GM21825 (cell line): ENCODE results near the gene TBCEL.
"Not testable (repeated sequence)": the region's sequence is repeated elsewhere in the genome, so short reads cannot be mapped to it uniquely, and the experiment has no call there.

ENCODE experiments used
- ATAC-seq: cut with Tn5 transposase; IDR thresholded peaks from one replicate; pipeline ENCODE4 v1.9.1; 2021; ENCODE audit warnings: mild to moderate bottlenecking, moderate library complexity; ENCODE audit not compliant: unreplicated experiment

TBCEL gene

DNA sequence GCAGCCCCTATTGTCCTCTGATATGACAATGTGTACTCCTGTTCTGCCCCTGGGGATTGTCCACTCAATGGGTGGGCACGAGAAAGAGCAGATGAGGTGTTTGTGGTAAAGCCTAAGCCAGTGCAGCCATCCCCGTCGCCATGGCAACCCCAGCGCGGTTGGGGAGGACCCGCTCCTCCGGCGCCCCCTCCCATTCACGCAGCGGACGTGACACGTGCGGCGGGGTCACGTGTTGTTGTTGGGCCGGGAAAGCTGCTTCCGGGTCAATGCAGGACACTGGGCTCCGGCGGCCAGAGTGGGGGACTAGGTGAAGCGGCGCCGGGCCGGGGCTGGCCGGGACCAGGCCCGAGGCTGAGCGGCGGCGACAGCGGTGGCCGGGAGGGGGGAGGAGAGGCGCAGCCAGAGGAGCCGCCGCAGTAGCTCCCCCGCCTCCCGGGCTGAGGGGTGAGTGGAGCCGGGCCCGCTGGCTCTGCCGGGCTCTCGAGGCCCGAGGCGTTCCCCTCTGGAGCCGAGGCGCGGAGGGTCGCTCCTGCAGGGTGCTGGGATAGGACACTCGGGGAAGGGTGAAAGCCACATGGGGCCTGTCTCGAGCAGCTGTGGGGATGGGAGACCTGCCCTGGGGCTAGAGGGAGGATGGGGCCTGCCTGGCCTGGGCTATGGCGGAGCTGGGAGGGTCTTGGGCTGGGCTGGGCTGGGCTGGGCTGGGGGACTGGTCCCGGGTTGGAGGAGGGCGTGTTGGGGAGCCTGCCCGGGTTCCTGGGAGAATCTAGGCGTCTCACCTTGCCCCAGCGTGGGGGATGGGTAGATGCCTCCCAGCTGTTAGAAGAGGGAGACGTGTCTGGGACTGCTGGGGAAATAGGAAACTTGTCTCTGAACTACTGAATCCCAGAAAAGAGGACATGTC lies at the start of gene TBCEL:
TBCEL (plus strand) TSS at position 255 of the 904 bp plus-strand sequence. CDS start 21,589 bp downstream, outside the sequence.
- peak; percentile 92 for ATAC-seq

- ATAC-seq = no peak
Measured at GRCh38 chr11:120974466-120974865, 49.4 kb upstream of the TBCEL start.

DNA sequence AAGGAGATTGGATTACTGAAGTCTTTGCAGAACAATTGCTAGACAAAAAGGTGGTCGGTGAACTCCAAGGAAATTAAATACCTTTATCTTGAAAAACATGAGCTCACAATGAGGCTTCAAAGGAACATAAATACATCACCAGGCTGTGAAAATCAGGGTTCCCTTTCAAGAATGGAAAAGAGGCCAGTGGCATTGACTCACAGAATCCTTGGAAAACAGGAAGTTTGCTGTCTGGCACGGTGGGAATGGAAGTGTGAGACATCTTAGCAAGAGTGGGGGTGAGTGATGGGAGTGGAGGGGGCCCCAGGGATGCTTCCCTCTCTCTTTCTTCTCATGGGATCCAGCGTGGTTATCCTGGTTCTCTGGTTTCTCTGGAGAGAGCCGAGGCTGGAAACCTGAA lies 48.9 kb upstream of the TBCEL start:
- no peak for ATAC-seq

DNA sequence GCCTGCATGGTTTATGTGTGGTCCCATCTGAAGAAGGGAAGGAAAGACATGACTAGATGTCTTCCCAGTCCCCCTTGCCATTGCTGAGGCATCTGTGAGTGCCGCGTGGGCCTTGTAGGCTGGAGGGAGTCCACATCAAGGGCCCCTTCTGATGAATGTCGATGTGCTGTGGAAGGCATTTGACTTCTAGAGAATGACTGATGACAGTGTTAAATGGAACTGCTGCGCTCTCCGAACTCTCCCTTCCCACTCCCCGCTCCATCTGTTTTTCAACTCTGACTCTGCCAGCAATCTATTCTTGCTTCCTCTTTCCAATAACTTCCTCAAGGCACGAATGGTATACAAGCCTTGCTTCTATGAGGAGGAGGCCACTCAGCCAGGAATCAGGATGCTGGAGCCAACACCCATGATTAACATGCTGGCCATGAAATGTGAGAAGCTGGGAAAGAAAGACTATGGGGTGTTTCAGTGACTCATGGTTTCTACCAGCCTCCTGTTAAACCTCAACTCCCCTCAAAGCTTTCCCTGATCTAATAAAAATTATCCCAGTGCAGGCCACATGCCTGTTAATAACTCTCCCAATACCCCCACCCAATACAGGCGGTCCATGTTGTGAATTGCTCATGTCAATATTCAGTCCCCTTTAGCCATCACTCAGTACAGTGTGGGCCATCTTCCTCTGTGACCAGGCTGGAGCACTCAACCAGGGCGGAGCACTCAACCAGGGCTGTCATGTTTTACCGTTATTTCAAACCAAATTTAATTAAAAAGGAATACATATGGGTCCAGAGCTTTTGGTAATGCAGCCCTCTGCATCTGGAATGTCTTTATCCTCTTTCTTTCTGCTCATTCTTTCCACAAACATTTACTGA lies 46.4 kb upstream of the TBCEL start:
- no peak for ATAC-seq

- no peak for ATAC-seq
Measured at GRCh38 chr11:120978701-120979100, 45.2 kb upstream of the TBCEL start.

GRCh38 chr11:120985718-120986569 lies 38.0 kb upstream of the TBCEL start:
- ATAC-seq = no peak

DNA sequence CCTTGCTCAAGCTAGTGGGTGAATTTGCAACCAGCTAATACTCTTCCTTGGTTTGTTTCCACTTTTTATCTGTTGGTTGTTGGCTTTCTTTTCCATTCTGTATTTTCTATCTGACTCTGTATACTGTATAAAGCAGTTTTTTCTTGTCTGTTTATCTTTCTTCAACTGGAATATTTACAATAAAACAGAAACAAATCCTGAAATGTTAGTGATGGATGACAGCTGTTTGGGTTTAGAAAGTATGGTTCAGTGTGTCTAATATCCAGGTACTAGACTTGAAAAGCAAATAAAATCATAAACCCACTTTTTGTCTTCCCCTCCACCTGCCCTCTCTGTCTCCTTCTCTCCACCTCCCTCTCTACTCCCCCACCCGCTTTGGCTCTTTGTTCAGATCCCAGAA lies 35.3 kb upstream of the TBCEL start:
- no peak for ATAC-seq

DNA sequence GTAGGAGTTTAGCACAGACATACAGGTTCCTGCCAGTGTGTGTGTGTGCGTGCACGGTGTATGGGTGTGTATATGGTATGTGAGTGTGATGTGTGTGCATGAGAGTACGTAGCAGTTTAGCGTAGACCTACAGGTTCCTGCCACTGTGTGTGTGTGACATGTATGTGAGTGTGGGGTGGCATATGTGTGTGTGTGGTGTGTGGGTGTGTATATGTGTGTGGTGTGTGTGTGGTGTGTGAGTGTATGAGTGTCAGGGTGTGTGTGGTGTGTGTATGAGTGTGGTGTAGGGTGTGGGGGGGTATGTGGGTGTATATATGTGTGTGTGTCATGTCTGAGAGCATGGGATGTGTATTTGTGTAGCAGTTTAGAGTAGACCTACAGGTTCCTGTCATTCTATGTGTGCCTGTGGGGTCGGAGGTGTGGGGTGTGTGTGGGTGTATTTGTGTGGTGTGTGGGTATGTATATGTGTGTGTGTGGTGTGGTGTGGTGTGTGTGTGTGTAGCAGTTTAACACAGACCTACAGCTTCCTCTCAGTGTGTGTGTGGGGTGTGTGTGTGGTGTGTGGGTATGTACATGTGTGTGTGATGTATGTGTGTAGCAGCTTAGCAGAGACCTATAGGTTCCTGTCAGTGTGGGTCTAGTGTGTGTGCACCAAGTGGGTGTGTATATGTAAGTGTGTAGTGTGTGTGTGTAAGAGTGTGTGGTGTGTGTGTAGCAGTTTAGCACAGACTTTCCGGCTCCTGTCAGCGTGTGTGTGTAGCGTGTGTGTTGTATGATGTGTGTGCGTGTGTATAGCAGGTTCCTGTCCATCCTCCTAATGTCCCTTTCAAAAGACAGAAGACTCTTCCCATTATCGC lies 31.8 kb upstream of the TBCEL start:
- no peak for ATAC-seq

GRCh38 chr11:120994091-120994859 lies 29.6 kb upstream of the TBCEL start:
- no peak for ATAC-seq

DNA sequence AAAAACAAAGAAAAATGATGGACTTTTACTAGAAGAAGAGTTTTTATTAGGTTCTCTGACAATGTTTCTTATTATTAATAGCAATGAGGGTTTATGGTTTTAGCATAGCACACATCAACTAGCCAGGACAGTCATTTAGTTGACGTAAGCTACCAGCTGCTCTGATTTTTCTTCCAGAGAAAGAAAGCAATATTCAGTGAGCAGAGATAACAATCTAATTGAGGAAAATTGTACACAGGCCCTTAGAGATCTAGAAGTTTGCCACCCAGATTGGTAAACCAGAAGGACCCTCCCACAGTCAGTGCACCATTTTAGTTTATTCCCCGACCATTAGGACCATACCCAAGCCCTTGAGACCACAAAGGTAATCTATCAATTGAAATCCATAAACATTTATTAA lies 28.7 kb upstream of the TBCEL start:
- ATAC-seq = no peak

GRCh38 chr11:120996973-120997372 lies 26.9 kb upstream of the TBCEL start:
- ATAC-seq = no peak

DNA sequence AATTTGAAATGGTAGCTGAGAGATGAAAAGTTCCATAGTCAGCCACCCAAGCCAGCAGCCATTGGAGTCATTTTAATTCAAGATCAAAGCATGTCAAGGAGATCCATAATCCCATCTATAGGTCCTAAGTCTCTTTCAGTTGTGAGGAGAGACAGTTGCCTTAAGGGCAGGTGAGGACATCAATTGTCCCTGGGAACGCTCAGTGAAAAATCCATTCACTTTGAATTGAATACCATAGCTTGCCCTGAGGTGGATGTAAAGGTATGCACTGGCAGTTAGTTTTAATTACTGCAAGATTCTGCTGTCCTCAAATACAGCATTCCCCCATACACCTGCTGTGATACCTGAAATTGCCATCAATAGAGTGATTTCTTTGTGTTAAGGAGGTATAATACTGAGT lies 25.3 kb upstream of the TBCEL start:
- no peak for ATAC-seq

- no peak for ATAC-seq
Measured at GRCh38 chr11:121004206-121004840, 19.6 kb upstream of the TBCEL start.

DNA sequence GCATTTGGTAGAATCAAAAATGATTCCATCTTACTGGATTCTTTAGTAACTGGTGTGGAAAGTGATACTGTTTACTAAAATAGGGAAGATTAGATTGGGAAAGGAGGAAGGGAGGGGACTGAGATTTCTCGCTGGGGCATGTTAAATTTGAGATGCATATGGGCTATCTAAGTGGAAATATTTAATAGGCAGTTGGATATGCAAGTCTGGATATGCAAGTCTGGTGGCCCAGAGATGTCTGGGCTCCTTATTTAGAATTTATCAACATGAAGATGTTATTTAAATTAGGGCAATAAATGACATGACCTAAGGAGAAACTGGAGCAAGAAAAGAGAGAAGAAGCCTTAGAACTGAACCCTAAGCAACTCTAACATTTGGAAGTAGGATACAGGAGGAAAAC lies 17.0 kb upstream of the TBCEL start:
- no peak for ATAC-seq

- no peak for ATAC-seq
Measured at GRCh38 chr11:121008551-121008950, 15.4 kb upstream of the TBCEL start.

- no peak for ATAC-seq
Measured at GRCh38 chr11:121012091-121012490, 11.8 kb upstream of the TBCEL start.

DNA sequence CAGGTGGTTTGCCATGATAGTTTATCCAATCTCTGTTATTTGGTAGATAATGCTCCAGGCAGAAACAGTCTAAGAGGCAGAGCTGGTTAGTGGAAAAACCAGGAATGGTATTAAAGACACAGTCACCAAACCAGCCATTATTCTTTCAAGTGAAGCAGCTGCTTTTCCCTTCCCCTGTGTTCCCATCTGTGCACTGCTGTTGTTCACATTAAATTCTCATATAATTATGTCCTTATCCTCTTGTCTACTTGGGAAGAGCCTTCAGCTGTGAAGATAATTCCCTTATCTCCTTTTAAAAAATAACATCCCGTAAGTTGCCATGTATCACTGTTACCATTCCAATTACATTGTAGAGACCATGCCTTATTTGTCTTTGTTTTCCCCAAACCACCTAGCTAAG lies 5.2 kb upstream of the TBCEL start:
- no peak for ATAC-seq

DNA sequence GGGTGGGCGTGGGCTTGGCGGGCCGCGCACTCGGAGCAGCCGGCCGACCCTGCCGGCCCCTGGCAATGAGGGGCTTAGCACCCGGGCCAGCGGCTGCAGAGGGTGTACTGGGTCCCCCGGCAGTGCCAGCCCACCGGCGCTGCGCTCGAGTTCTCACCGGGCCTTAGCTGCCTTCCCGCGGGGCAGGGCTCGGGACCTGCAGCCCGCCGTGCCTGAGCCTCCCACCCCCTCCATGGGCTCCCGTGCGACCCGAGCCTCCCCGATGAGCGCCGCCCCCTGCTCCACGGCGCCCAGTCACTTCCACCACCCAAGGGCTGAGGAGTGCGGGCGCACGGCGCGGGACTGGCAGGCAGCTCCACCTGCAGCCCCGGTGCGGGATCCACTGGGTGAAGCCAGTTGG lies 2.2 kb upstream of the TBCEL start:
- ATAC-seq = not testable (repeated sequence)

GRCh38 chr11:121024989-121025388 lies 1.1 kb downstream of the TBCEL start:
- ATAC-seq = no peak
